Cardiac fibroblast (primary cell): ENCODE measurements around the gene FBLN1.

Source experiments
- DNase-seq, 2 donors: peaks; one replicate each; pipeline versions ENCODE4 v3.0.0 to v3.0.0-alpha.2; 2010; ENCODE audit warnings: low read depth in 2 of 2
- H3K4me3 ChIP-seq, 2 donors: replicated peaks in 1 of 2; 1 replicate in 1 of 2; 2 replicates in 1 of 2; pipeline ENCODE4 v1.5.1; 2011; ENCODE audit warnings: low read depth in 2 of 2, low read length in 2 of 2, mild to moderate bottlenecking in 2 of 2, moderate library complexity in 1 of 2
- CTCF ChIP-seq: IDR thresholded peaks from one replicate; pipeline ENCODE4 v1.5.1; 2011; ENCODE audit warnings: low read depth, mild to moderate bottlenecking, low read length, inconsistent platforms

The FBLN1 gene

GRCh38 chr22:45476814-45477213 lies 25.9 kb upstream of the FBLN1 start:
- DNase-seq, result no peak
- H3K4me3 ChIP-seq, result no peak overlapping the region
- no peak for TF ChIP-seq CTCF

GRCh38 chr22:45477366-45478107 lies 25.1 kb upstream of the FBLN1 start:
- DNase-seq, result no peak
- no peak overlapping the region for H3K4me3 ChIP-seq
- TF ChIP-seq CTCF, result no peak

GRCh38 chr22:45478108-45478771 lies 24.4 kb upstream of the FBLN1 start:
- DNase-seq, result peak; percentile 67 to 93
- no peak overlapping the region for H3K4me3 ChIP-seq
- no peak for TF ChIP-seq CTCF

GRCh38 chr22:45480717-45481116 lies 22.0 kb upstream of the FBLN1 start:
- no peak for TF ChIP-seq CTCF
- no peak overlapping the region for H3K4me3 ChIP-seq
- no peak for DNase-seq

- no peak for TF ChIP-seq CTCF
- no peak for DNase-seq
- H3K4me3 ChIP-seq, result no peak overlapping the region
Measured at GRCh38 chr22:45481661-45482060, 21.0 kb upstream of the FBLN1 start.

GRCh38 chr22:45482169-45482568 lies 20.5 kb upstream of the FBLN1 start:
- H3K4me3 ChIP-seq, result no peak overlapping the region
- no peak for TF ChIP-seq CTCF
- DNase-seq, result no peak

GRCh38 chr22:45483319-45483718 lies 19.4 kb upstream of the FBLN1 start:
- no peak for DNase-seq
- no peak overlapping the region for H3K4me3 ChIP-seq
- TF ChIP-seq CTCF, result no peak
